ENCODE results near the gene KCTD2.

Gene KCTD2

GRCh38 chr17:75046407-75047289 lies at the start of gene KCTD2, which contains the start of gene ATP5PD:
TSS of gene KCTD2 (plus strand) at chr17:75047225. CDS start at chr17:75047251, 26 bp downstream.
TSS of gene ATP5PD (minus strand) at chr17:75046969. CDS start at chr17:75042650, 4,319 bp downstream.
- no peak for TF ChIP-seq CTCF (IDR thresholded peaks at IDR 0.05; ENCODE audit: low read length, missing control alignments)
- DNase-seq (ENCODE audit: low read depth): peak; percentile 97
- H3K4me3 ChIP-seq (replicated peaks; ENCODE audit: low read depth, low read length): peak within 1 kb of the TSS; percentile 96

- DNase-seq (ENCODE audit: low read depth): no peak
- H3K4me3 ChIP-seq (replicated peaks; ENCODE audit: low read depth, low read length): no peak overlapping the region
- no peak for TF ChIP-seq CTCF (IDR thresholded peaks at IDR 0.05; ENCODE audit: low read length, missing control alignments)
Measured at GRCh38 chr17:74998783-74999182, 48.2 kb upstream of the KCTD2 start.

- no peak overlapping the region for H3K4me3 ChIP-seq (replicated peaks; ENCODE audit: low read depth, low read length)
- no peak for DNase-seq (ENCODE audit: low read depth)
- no peak for TF ChIP-seq CTCF (IDR thresholded peaks at IDR 0.05; ENCODE audit: low read length, missing control alignments)
Measured at GRCh38 chr17:74999523-74999922, 47.5 kb upstream of the KCTD2 start.

- DNase-seq (ENCODE audit: low read depth): no peak
- TF ChIP-seq CTCF (IDR thresholded peaks at IDR 0.05; ENCODE audit: low read length, missing control alignments): no peak
- no peak overlapping the region for H3K4me3 ChIP-seq (replicated peaks; ENCODE audit: low read depth, low read length)
Measured at GRCh38 chr17:75001915-75002843, 44.8 kb upstream of the KCTD2 start.

GRCh38 chr17:75003070-75003956 lies 43.7 kb upstream of the KCTD2 start:
- no peak for DNase-seq (ENCODE audit: low read depth)
- no peak for TF ChIP-seq CTCF (IDR thresholded peaks at IDR 0.05; ENCODE audit: low read length, missing control alignments)
- H3K4me3 ChIP-seq (replicated peaks; ENCODE audit: low read depth, low read length): no peak overlapping the region

GRCh38 chr17:75003957-75004355 lies 43.1 kb upstream of the KCTD2 start:
- TF ChIP-seq CTCF (IDR thresholded peaks at IDR 0.05; ENCODE audit: low read length, missing control alignments): no peak
- no peak for DNase-seq (ENCODE audit: low read depth)
- no peak overlapping the region for H3K4me3 ChIP-seq (replicated peaks; ENCODE audit: low read depth, low read length)

Data from fibroblast of pulmonary artery (primary cell).